Activated CD4-positive, alpha-beta memory T cell treated with anti-CD3 and anti-CD28 coated beads for 36 hours (primary cell): ENCODE results near the gene ZCCHC2. TPM values are rescaled to one million over a fixed set of nuclear protein-coding genes. Genes with fewer than 3 reads are reported as not detected.
A peak's percentile ranks its signal among the peaks of the same experiment; 100 is the strongest.

Experiments used
- CTCF ChIA-PET: fragments of 350-600 bp; sonication (Branson Sonifier 250); formaldehyde crosslinking; loops from one replicate; lab custom pipeline; 2021; ENCODE audit warnings: antibody characterized with exemption, inconsistent platforms; lab: Charles Lee
- POLR2A ChIA-PET: fragments of 350-600 bp; sonication (Branson Sonifier 250); formaldehyde crosslinking; loops from one replicate; lab custom pipeline; 2021; ENCODE audit warnings: antibody characterized with exemption; lab: Charles Lee
- DNase-seq: peaks from one replicate; pipeline ENCODE4 v3.0.0-alpha.2; 2020
- H3K27ac Mint-ChIP-seq: one replicate; pipeline ENCODE4 v1.8.0; 2021; ENCODE audit warnings: mixed read lengths
- H3K27me3 Mint-ChIP-seq: one replicate; pipeline ENCODE4 v1.8.0; 2021; ENCODE audit warnings: mixed read lengths
- H3K36me3 Mint-ChIP-seq: one replicate; pipeline ENCODE4 v1.8.0; 2021; ENCODE audit warnings: mixed read lengths
- H3K4me1 Mint-ChIP-seq: one replicate; pipeline ENCODE4 v1.8.0; 2021; ENCODE audit warnings: low read depth, mixed read lengths
- H3K4me3 Mint-ChIP-seq: one replicate; pipeline ENCODE4 v1.8.0; 2021; ENCODE audit warnings: mild to moderate bottlenecking, mixed read lengths
- H3K9me3 Mint-ChIP-seq: one replicate; pipeline ENCODE4 v1.8.0; 2021; ENCODE audit warnings: mixed read lengths
- intact Hi-C: fragments of 100-400 bp; cut with micrococcal nuclease; formaldehyde crosslinking; loops from one replicate; pipeline ENCODE4 v1.15.1; 2023
- total RNA-seq, 2 experiments: library from RNA; stranded (reverse); gene quantifications; one replicate each; pipeline ENCODE4 v1.2.3, GENCODE V29; 2021

The ZCCHC2 gene
- total RNA-seq = 10 to 100 TPM; 24.9 to 27.5 TPM

DNA sequence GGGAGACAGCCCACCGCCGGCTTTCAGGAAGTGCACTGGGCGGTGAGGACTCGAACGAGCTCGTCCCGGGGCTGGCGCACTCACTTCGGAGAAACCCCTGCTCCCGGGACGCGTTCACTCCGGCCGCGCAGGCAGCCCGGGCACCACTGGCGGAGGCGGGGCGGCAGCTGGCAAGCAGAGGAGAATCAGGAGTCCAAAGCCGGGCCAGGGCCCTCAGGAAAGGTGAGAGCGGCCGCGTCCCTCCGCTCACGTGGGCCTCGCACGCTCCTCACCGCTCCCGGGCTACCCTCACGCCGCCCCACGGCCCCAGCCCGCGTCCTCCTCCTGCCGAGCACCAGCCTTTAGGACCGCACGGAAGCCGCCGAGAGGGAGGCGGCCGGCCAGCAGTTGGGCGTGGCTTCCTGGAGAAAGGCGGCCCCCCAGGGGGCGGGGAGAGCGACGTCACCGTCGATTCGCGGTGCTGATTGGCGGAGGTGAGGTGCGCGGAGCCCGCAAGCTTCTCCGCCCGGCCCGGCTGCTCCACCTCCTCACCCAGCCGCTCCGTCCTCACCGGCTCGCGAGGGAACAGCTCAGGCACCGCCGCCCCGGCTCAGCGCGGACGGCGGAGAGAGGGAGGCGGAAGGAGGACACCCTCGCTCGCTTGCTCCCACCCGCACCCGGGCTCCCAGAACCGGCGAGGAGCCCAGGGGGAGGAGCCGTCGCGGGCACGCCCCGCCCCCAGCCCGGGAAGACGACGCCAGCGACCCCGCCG is at the start of gene ZCCHC2:
Gene ZCCHC2 (plus strand): TSS at position 522 of the 751 bp plus-strand sequence. CDS start 400 bp downstream, outside the sequence.
- DNase-seq = peak; percentile 99
- POLR2A ChIA-PET = interaction anchor here (0.9 to 3.5 kb wide), 12 partner anchors 10 to 841 kb away, joined by 3 to 23 read pairs (median 3); no protein-coding TSS in a partner anchor
- CTCF ChIA-PET = interaction anchor here (1.0 to 2.3 kb wide), 4 partner anchors 17 to 97 kb away, joined by 4 to 20 read pairs (median 5); no protein-coding TSS in a partner anchor
- peak within 1 kb of the TSS; percentile 94 for H3K4me3 Mint-ChIP-seq
- peaks cover 16% of the 10 kb centered on the region for H3K4me1 Mint-ChIP-seq
- no peaks in the 10 kb centered on the region for H3K9me3 Mint-ChIP-seq
- no peaks in the 10 kb centered on the region for H3K27me3 Mint-ChIP-seq
- peak within 1 kb of the TSS; percentile 94 for H3K27ac Mint-ChIP-seq
- peaks cover 16% of the 10 kb centered on the region for H3K36me3 Mint-ChIP-seq
- intact Hi-C loops = loop anchor here (1.0 to 10.0 kb wide), 7 partner anchors 16 to 900 kb away; partner anchors contain the start of genes KDSR, PHLPP1 and VPS4B

DNA sequence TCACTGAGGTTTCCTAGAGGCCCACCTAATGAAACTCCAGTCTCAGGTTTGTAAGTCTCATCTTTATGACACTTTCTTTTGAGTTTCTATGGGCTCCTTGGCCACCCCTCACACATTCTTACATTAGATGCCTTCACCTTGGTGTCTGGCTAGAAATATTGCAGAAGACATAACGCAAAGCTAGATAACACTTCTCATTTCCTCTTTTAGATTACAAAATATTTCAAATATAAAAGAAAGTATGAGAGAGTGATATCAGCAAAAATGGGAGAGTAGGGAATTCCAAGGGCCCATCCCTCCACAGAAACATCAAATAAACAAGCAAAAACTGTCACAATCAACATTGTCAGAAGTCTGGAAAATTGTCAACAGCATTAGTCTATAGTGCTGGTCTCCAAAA is 43.3 kb upstream of the ZCCHC2 start:
- H3K27me3 Mint-ChIP-seq = peaks cover 22% of the 10 kb centered on the region
- ChIA-PET POLR2A (no interaction called here), CTCF (interaction anchor here (0.6 to 1.0 kb wide), 2 partner anchors 14 to 293 kb away, joined by 3 read pairs; partner anchors contain the start of genes PIGN and RELCH)
- no peak for DNase-seq
- intact Hi-C loops = no loop called here
- peaks cover 7% of the 10 kb centered on the region for H3K36me3 Mint-ChIP-seq
- no peak overlapping the region for H3K4me3 Mint-ChIP-seq
- H3K9me3 Mint-ChIP-seq = peaks cover 26% of the 10 kb centered on the region
- no peak overlapping the region for H3K27ac Mint-ChIP-seq
- no peaks in the 10 kb centered on the region for H3K4me1 Mint-ChIP-seq

DNA sequence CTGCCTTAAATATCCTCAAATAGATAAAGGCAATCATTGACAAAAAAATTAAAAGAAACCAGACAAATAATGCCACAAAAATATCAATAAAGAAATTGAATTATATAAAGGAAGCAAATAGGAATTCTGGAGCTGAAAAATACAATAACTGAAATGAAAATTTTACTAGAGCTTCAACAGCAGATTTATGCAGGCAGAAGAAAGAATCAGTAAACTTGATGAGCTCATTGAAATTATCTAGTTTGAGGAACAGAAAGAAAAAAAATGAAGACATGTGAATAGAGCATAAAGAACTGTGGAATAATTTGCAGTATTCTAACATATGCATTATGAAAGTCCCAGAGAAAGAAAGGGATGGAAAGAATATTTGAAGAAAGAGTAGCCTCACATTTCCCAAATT is 41.9 kb upstream of the ZCCHC2 start:
- peaks cover 26% of the 10 kb centered on the region for H3K9me3 Mint-ChIP-seq
- intact Hi-C loops = no loop called here
- DNase-seq = no peak
- CTCF ChIA-PET = interaction anchor here (1.3 kb wide), 1 partner anchor 55 kb away, joined by 3 read pairs; no protein-coding TSS in a partner anchor
- peaks cover 5% of the 10 kb centered on the region for H3K4me1 Mint-ChIP-seq
- H3K4me3 Mint-ChIP-seq = no peak overlapping the region
- H3K36me3 Mint-ChIP-seq = peaks cover 7% of the 10 kb centered on the region
- no peak overlapping the region for H3K27ac Mint-ChIP-seq
- peaks cover 25% of the 10 kb centered on the region for H3K27me3 Mint-ChIP-seq
- POLR2A ChIA-PET = no interaction called here

DNA sequence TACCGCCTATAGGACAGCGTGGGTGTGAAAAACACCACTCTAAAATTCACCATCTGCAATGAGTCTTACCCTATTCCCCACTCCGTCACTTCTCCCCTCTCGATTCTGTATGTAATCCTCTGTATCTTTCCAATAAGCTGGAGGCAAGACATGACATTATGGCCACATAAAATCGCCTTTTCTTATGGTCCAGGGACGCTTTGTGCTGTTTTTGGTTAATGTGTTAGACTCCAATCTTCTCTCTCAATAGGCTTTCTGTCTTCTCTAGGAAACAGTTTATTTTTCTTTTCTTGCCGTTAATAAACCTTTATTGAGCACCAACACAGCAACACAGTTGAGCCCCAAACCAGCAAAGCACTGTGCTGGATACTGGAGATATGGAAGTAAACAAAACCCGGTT is 37.9 kb upstream of the ZCCHC2 start:
- CTCF ChIA-PET = no interaction called here
- Mint-ChIP-seq H3K4me3 (no peak overlapping the region), H3K36me3 (peaks cover 7% of the 10 kb centered on the region), H3K9me3 (peaks cover 23% of the 10 kb centered on the region), H3K4me1 (peaks cover 11% of the 10 kb centered on the region), H3K27ac (no peak overlapping the region), H3K27me3 (peaks cover 17% of the 10 kb centered on the region)
- POLR2A ChIA-PET = no interaction called here
- DNase-seq = no peak
- intact Hi-C loops = no loop called here

DNA sequence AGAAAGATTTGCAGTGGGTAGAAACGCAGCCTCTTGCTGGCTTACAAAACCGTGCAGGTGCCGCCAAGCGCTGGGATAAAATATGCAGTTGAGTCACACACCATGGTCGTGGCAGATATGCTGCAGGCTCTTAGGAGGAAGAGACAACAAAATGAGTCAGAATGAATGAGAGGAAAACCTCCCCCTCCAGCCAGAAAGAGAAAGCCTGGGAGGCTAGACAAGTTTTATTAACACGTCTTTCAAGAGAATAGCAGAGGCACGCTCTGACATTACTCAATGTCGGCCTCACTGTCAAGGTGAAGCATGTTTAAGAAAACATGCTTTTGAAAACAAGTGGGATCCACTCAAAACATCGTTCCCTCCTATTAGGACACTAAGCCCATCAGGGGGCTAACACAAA is 37.1 kb upstream of the ZCCHC2 start:
- POLR2A ChIA-PET = interaction anchor here (1.2 kb wide), 1 partner anchor 37 kb away, joined by 3 read pairs; the partner anchor contains the start of gene ZCCHC2
- intact Hi-C loops = loop anchor here (1.0 kb wide), 1 partner anchor 21 kb away; no protein-coding TSS in a partner anchor
- Mint-ChIP-seq H3K4me3 (no peak overlapping the region), H3K36me3 (peaks cover 2% of the 10 kb centered on the region), H3K27me3 (peaks cover 18% of the 10 kb centered on the region), H3K4me1 (peaks cover 11% of the 10 kb centered on the region), H3K9me3 (peaks cover 15% of the 10 kb centered on the region), H3K27ac (no peak overlapping the region)
- CTCF ChIA-PET = no interaction called here
- peak; percentile 23 for DNase-seq

DNA sequence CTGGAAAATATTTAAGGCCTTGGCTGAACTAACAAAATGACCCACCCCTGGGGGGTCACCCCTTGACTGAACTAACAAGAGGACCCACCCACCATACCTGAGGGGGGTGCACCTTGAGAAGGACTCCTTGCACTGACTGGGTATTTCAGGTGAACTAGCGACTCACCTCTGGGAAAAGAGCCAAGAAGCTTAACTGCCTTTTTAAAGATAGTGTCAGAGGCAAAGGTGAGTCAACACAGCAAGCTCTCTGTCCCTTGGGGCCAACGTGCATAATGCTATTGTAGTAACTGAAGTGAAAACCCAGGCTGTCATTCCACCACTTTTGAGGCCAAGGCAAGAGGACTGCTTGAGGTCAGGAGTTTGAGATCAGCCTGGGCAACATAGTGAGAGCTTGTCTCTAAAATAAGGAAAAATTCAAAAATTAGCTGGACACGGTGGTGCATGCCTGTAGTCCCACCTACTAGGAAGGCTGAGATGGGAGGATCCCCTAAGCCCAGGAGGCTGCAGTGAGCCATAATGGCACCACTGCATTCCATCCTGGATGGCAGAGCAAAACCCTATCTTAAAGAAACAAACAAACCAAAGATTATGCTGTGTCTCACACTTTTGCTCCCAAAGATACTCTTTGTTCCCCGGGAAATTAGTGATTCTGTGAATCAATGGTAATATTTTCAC is 36.4 kb upstream of the ZCCHC2 start:
- H3K9me3 Mint-ChIP-seq = peaks cover 10% of the 10 kb centered on the region
- peaks cover 20% of the 10 kb centered on the region for H3K27me3 Mint-ChIP-seq
- H3K4me3 Mint-ChIP-seq = no peak overlapping the region
- DNase-seq = peak; percentile 49
- no peaks in the 10 kb centered on the region for H3K36me3 Mint-ChIP-seq
- ChIA-PET CTCF (no interaction called here), POLR2A (interaction anchor here (1.2 kb wide), 1 partner anchor 36 kb away, joined by 3 read pairs; the partner anchor contains the start of gene ZCCHC2)
- peaks cover 11% of the 10 kb centered on the region for H3K4me1 Mint-ChIP-seq
- H3K27ac Mint-ChIP-seq = no peak overlapping the region
- intact Hi-C loops = loop anchor here (1.0 kb wide), 1 partner anchor 20 kb away; no protein-coding TSS in a partner anchor

DNA sequence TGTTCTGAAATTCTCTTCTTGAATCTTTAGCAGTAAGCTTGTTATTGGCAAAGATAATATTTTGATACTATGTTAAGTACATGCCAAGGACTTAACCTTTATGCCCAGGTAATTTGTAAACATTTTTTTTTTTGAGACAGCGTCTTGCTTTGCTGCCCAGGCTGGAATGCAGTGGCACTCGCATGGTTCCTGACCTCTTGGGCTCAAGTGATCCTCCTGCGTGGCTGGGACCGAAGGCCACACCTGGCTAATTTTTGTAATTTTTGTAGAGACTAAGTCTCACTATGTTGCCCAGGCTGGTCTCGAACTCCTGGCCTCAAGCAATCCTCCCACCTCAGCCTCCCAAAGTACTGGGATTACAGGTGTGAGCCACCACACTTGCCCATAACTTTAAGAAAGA is 35.7 kb upstream of the ZCCHC2 start:
- Mint-ChIP-seq H3K4me3 (no peak overlapping the region), H3K27me3 (peaks cover 20% of the 10 kb centered on the region), H3K36me3 (no peaks in the 10 kb centered on the region), H3K27ac (no peak overlapping the region), H3K9me3 (peaks cover 3% of the 10 kb centered on the region), H3K4me1 (peaks cover 11% of the 10 kb centered on the region)
- POLR2A ChIA-PET = interaction anchor here (0.7 to 1.2 kb wide), 2 partner anchors 35 to 50 kb away, joined by 3 read pairs; partner anchors contain the start of gene ZCCHC2
- CTCF ChIA-PET = no interaction called here
- intact Hi-C loops = no loop called here
- no peak for DNase-seq

DNA sequence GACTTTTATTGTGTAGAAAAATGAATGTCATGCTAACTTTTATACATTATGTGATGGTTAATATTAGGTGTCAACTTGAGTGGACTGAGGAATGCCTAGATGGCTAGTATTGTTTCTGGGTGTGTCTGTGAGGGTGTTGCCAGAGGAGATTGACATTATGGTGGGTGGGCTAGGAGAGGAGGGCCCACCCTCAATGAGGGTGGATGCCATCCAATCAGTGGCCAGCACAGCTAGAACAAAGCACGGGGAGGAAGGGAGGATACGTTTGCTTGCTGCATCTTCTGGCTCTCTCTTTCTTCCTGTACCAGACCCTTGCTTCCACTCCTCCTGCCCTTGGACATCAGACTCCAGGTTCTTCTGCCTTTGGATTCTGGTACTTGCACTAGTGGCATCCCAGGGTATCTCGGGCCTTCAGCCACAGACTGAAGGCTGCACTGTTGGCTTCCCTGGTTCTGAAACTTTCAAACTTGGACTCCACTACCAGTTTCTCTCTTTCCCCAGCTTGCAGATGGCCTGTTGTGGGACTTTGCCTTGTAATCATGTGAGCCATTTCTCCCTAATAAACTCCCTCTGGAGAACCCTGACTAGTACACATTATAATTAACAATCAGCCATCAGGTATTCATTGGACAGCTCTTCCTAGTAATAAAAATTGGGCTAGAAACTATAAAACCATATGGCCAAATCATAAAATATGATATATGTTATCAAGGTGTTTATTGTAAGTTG is 31.7 kb upstream of the ZCCHC2 start:
- intact Hi-C loops = no loop called here
- POLR2A ChIA-PET = no interaction called here
- no peaks in the 10 kb centered on the region for H3K36me3 Mint-ChIP-seq
- CTCF ChIA-PET = no interaction called here
- H3K27me3 Mint-ChIP-seq = peaks cover 12% of the 10 kb centered on the region
- H3K4me1 Mint-ChIP-seq = peaks cover 5% of the 10 kb centered on the region
- DNase-seq = no peak
- H3K9me3 Mint-ChIP-seq = no peaks in the 10 kb centered on the region
- no peak overlapping the region for H3K4me3 Mint-ChIP-seq
- no peak overlapping the region for H3K27ac Mint-ChIP-seq

DNA sequence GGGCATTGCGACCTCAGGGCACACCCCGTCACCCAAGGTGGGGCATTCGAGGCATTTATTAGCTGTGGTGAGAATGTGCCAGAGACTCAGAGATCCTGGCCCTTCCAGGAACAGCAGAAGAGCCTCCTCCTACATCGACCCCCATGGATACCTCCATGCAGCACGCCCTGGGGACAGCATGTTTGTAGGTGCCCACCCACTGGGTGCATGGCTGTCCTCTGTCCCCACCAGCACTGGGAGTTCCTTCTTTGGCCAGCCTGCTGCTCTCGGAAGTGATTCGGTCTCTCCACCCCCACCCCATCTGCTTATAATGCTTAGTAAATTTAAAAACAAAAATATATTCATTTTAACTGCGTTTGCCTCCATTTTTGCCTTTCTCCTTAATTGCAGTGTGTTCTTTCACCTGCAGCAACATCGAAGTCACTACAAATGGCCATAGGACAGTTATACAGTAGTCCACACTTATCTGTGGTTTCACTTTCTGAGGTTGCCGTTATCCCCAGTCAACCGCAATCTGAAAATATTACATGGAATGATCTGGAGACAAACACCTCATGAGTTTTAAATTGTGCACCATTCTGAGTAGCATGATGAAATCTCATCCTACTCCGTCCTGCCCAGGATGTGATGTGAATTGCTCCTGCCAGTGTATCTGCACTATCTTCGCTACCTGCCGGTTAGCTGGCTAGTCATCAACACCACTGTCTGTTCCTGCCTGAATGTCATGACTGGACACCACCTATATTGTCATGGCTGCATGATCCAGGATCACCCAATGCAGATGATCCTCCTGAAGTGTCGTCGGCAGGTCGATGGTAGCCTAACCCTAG is 29.6 kb upstream of the ZCCHC2 start:
- no peaks in the 10 kb centered on the region for H3K4me1 Mint-ChIP-seq
- H3K9me3 Mint-ChIP-seq = no peaks in the 10 kb centered on the region
- ChIA-PET CTCF (no interaction called here), POLR2A (no interaction called here)
- H3K27ac Mint-ChIP-seq = no peak overlapping the region
- no peaks in the 10 kb centered on the region for H3K36me3 Mint-ChIP-seq
- intact Hi-C loops = no loop called here
- H3K4me3 Mint-ChIP-seq = no peak overlapping the region
- peaks cover 8% of the 10 kb centered on the region for H3K27me3 Mint-ChIP-seq
- no peak for DNase-seq

DNA sequence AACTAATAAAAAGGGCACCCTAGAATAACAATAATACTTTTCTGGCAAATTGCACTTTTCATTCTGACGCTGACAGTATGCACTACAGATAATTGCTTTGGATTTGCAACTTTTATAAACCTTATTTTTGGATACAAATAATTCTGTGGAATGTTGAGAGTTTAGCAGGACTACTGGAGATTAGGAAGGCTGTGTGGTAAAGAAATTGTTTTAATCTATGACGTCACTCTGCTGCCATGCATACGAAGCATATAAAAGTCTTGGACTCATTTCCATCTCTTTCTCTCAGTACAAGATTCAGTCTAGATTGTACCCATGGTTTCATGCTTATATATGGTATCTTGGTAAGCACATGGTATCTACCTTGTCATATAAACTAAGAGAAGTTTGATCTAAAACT is 28.1 kb upstream of the ZCCHC2 start:
- Mint-ChIP-seq H3K36me3 (no peaks in the 10 kb centered on the region), H3K4me3 (no peak overlapping the region), H3K27ac (no peak overlapping the region), H3K4me1 (no peaks in the 10 kb centered on the region), H3K9me3 (no peaks in the 10 kb centered on the region), H3K27me3 (peaks cover 7% of the 10 kb centered on the region)
- intact Hi-C loops = no loop called here
- ChIA-PET POLR2A (interaction anchor here (0.6 kb wide), 1 partner anchor 33 kb away, joined by 3 read pairs; no protein-coding TSS in a partner anchor), CTCF (no interaction called here)
- DNase-seq = no peak

DNA sequence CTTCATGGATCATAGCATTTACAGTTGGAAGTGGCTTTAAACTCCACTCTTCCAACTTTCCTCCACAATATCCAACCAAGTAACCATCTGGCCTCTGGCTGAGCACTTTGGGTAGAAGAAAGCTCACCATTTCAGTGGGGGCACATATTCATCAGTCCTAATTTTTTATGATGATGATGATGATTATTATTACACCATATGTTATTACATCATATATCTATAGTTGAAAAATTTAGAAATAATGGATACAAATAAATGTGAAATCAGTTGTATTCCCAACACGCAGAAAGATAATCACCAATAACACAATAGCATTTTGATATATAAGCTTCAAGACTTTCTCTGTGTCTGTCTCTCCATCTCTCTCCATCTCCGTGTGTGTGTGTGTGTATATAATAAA is 26.6 kb upstream of the ZCCHC2 start:
- H3K4me1 Mint-ChIP-seq = no peaks in the 10 kb centered on the region
- ChIA-PET POLR2A (no interaction called here), CTCF (no interaction called here)
- H3K9me3 Mint-ChIP-seq = no peaks in the 10 kb centered on the region
- no peak for DNase-seq
- H3K27me3 Mint-ChIP-seq = peaks cover 3% of the 10 kb centered on the region
- no peak overlapping the region for H3K27ac Mint-ChIP-seq
- no peak overlapping the region for H3K4me3 Mint-ChIP-seq
- intact Hi-C loops = no loop called here
- no peaks in the 10 kb centered on the region for H3K36me3 Mint-ChIP-seq
